Activated naive CD8-positive, alpha-beta T cell treated with anti-CD3 and anti-CD28 coated beads, Interleukin-2, amount 50 U/mL, for 24 hours (primary cell): Measurements from ENCODE around the gene DCAF10.

Experiments used
- ATAC-seq: fragments of 150-1000 bp; cut with Tn5 transposase; one replicate; pipeline ENCODE4 v1.10.0; 2021
- DNase-seq: peaks from one replicate; pipeline ENCODE4 v3.0.0; 2021
- H3K27ac Mint-ChIP-seq: one replicate; pipeline ENCODE4 v1.8.0; 2021; ENCODE audit warnings: mild to moderate bottlenecking, mixed read lengths
- H3K27me3 Mint-ChIP-seq: one replicate; pipeline ENCODE4 v1.8.0; 2021; ENCODE audit warnings: mixed read lengths
- H3K36me3 Mint-ChIP-seq: one replicate; pipeline ENCODE4 v1.8.0; 2021; ENCODE audit warnings: low read depth, mixed read lengths
- H3K4me1 Mint-ChIP-seq: one replicate; pipeline ENCODE4 v1.8.0; 2021; ENCODE audit warnings: mixed read lengths
- H3K4me3 Mint-ChIP-seq: one replicate; pipeline ENCODE4 v1.8.0; 2021; ENCODE audit warnings: mild to moderate bottlenecking, moderate library complexity, mixed read lengths
- H3K9me3 Mint-ChIP-seq: one replicate; pipeline ENCODE4 v1.8.0; 2021; ENCODE audit warnings: mixed read lengths

Gene DCAF10

GRCh38 chr9:37916471-37917312, 116.1 kb downstream of the DCAF10 start:
- H3K27me3 Mint-ChIP-seq, result no peaks in the 10 kb centered on the region
- DNase-seq, result no peak
- H3K4me3 Mint-ChIP-seq, result no peak overlapping the region
- H3K4me1 Mint-ChIP-seq, result no peaks in the 10 kb centered on the region
- no peaks in the 10 kb centered on the region for H3K36me3 Mint-ChIP-seq
- no peaks in the 10 kb centered on the region for H3K9me3 Mint-ChIP-seq
- H3K27ac Mint-ChIP-seq, result no peak overlapping the region
- ATAC-seq, result no peak
